GM12875 (cell line): ENCODE data around the gene GPR27.

Experiments
- H3K4me3 ChIP-seq: one replicate; pipeline ENCODE4 v1.5.1; 2011; ENCODE audit warnings: low read depth, low read length, control low read depth
- CTCF ChIP-seq: IDR thresholded peaks from 2 replicates; pipeline ENCODE4 v1.5.1; 2011; ENCODE audit warnings: low read depth, mild to moderate bottlenecking, control low read depth, inconsistent platforms, low read length, moderate library complexity, borderline replicate concordance; ENCODE audit not compliant: insufficient read depth

The GPR27 gene

GRCh38 chr3:71753701-71754609 lies at the start of gene GPR27:
GPR27 (plus strand) TSS chr3:71753855; CDS start chr3:71754050, 195 bp downstream.
- TF ChIP-seq CTCF = no peak
- H3K4me3 ChIP-seq = no peak within 1 kb of the TSS

GRCh38 chr3:71704915-71705314 lies 48.7 kb upstream of the GPR27 start:
- TF ChIP-seq CTCF = no peak
- no peak overlapping the region for H3K4me3 ChIP-seq

GRCh38 chr3:71705681-71706080 lies 48.0 kb upstream of the GPR27 start:
- TF ChIP-seq CTCF = no peak
- no peak overlapping the region for H3K4me3 ChIP-seq

- H3K4me3 ChIP-seq = no peak overlapping the region
- TF ChIP-seq CTCF = no peak
Observed at GRCh38 chr3:71707595-71707994, 46.1 kb upstream of the GPR27 start.

GRCh38 chr3:71708476-71709105 lies 45.1 kb upstream of the GPR27 start:
- TF ChIP-seq CTCF = no peak

GRCh38 chr3:71709908-71710511 lies 43.6 kb upstream of the GPR27 start:
- no peak overlapping the region for H3K4me3 ChIP-seq
- no peak for TF ChIP-seq CTCF

More at GRCh38 chr3:71708476-71709105, 45.1 kb upstream of the GPR27 start:
- no peak overlapping the region for H3K4me3 ChIP-seq
